NCI-H748 (cell line): ENCODE measurements around the gene TNFSF15.

Source experiments
- DNase-seq: peaks from one replicate; lab custom pipeline; 2025; ENCODE audit not compliant: unreplicated experiment; lab: John Stamatoyannopoulos, UW

The TNFSF15 gene

GRCh38 chr9:114825126-114825795 lies 19.4 kb upstream of the TNFSF15 start:
- DNase-seq: no peak

GRCh38 chr9:114824110-114824509 lies 18.3 kb upstream of the TNFSF15 start:
- no peak for DNase-seq

- no peak for DNase-seq
These were observed 17.6 kb upstream of the TNFSF15 start for GRCh38 chr9:114823441-114823840.

DNA sequence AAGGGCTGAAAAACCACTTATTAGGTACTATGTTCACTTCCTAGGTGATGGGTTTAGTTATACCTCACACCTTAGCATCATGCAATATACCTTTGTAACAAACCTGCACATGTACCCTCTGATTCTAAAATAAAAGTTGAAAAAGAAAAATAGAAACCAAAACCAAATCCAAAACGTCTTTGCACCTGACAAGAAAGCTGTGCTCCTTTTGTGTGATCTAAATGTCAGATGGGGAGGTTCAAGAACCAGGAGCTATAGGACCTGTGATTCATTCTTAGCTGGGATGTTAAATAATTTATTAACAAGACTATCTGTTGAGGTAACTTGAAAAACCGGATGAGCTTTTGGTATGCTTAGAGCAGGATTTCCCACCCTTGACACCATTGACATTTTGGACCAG lies 16.9 kb upstream of the TNFSF15 start:
- DNase-seq: no peak

- no peak for DNase-seq
These were observed 15.1 kb upstream of the TNFSF15 start for GRCh38 chr9:114820776-114821501.

DNA sequence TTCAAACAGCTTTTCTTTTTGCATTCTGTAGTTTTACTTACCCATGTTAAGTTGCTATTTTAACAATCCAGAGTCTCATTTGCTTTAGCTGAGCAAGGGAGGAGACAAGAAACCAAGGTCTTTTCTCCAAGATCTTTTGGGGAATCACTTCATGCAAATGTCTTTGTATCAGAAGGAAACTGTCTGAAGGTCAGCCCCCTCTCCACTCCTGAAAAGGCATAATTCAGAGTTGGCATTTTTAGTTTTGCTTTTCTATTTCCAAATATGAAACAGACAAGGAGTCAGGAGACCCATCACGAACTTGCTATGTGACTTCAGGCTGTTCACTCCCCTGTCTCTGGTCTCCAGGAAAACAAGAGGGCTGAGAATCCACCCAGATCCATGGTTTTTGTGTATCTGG lies 12.3 kb upstream of the TNFSF15 start:
- DNase-seq: no peak

DNA sequence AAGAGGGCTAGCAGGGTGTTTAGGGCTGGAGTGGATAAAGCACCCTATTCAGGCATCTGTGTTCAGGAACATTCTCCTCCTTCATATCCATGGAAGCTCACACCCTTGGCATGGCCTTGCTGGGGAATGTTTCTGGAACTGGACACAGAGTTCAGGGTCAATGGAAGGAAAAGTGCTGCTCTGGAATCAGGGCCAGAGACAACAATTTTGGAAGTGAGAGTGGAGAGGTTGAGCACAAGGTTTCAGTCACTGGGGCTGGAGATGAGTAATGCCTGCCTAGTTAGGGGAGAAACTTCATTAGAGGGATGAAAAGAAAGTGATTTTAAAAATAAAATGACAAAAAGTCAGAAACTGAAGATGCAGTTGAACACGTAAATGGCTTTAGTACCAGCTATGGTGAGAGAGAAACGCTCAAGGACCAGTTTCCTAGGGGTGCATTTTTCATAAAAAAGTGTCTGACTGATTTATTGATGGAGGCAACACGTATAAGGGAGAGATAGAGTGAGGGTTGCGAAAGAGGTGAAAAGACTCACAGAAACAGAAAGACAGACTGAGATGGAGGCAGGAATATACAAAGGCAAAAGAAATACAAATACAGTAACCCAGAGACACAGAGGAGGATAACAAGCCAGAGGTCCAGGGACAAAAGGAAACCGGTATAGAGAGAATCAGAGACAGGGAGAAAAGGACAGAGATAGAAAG lies 8.0 kb upstream of the TNFSF15 start:
- no peak for DNase-seq

GRCh38 chr9:114811966-114812636 lies 6.3 kb upstream of the TNFSF15 start:
- no peak for DNase-seq

DNA sequence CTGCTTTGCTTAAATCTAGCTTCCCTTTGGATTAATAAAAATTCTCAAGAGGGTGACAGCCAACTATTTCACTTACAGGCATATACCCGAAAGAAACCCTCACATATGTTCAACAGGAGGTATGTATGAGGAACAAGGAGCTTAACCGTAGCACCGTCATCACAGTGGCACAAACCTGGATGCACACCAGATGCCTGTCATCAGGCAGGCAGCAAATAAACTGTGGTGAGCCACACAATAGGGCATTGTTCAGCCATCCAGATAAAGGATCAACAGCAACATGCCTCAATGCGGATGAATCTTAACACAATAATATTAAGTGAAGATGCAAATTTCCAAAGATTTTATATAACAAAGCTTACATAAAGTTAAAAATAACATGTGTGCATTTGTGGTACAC lies 5.5 kb upstream of the TNFSF15 start:
- DNase-seq: no peak

- no peak for DNase-seq
These were observed 4.8 kb upstream of the TNFSF15 start for GRCh38 chr9:114810614-114811013.

- no peak for DNase-seq
These were observed 674 bp upstream of the TNFSF15 start for GRCh38 chr9:114806526-114806900.

DNA sequence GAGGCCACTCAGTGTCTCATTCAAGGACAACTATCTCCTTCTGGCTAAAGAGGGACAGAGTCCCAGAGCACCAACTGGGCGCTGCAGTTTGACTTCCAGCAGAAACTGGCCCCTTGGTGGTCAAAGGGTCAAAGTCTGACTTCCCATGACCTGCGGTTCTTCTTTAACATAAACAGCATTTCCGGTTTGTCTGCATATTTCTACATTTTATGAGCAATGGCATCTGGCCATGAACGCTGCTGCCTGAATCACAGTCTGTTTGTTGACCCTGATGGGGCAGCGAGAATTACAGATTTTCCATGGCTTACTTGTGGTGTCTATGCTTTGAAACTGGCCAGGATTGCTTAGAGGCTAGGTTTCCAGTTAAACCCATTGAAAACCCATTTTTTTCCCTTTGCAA lies 1.3 kb downstream of the TNFSF15 start:
- no peak for DNase-seq

DNA sequence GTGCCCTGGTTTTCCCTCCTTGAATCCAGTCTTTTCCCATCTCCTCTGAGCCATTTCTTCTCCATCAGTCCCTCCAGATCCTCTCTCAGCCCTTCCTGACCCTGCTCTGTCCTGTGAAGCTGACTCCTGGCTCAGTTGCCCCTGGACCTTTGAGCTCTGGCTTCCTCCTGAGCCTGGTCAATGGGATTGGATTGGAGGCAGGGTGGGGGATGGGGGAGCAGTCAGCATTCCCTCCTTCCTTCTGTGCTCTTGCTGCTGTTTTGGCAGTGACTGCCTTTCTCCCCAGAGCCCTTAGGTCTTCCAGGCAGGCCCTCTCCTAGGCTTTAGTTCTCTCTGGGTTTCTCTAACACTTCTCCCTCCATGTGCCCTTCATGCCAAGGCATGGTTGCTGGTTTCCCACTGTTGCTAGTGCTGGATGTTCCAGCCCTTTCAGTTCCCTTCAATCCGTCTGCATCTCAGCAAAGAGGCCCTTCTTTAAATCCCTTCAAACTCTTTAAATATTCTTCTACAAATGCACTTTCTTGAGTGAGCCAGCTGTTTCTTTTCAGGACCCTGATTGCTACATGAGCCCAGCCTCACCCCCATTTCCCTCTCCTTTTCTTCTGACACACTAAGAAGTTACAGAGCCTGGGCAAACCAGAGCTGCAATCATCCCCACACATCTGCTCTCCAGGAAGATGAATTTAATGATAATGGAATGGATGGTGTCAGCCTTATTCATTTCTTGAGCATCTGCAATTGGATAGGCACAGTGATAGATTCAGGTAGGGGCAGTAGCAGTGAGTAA lies 2.2 kb downstream of the TNFSF15 start:
- DNase-seq: no peak

- DNase-seq: no peak
These were observed 5.9 kb downstream of the TNFSF15 start for GRCh38 chr9:114799925-114800324.

DNA sequence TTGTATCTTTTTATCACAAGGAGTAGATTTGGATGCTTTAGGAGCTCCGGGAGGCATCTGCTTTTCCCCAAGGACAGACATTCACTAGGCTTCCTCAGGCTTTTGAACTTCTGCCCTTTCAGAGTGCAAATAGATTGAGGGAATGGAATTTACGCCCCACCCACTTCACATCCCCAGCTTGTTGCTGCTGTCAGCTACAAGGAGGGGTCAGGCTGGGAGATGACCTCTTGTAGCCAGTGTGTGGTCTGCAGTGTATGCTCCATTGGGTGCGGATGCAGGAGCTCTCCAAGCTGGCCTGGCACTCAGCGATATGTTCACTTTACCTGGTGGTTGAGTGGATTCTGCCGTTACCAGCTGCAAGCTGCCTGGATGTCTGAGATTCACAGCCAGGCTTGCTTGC lies 6.4 kb downstream of the TNFSF15 start:
- peak; percentile 17 for DNase-seq

GRCh38 chr9:114798780-114799427 lies 6.9 kb downstream of the TNFSF15 start:
- peak; percentile 48 for DNase-seq

DNA sequence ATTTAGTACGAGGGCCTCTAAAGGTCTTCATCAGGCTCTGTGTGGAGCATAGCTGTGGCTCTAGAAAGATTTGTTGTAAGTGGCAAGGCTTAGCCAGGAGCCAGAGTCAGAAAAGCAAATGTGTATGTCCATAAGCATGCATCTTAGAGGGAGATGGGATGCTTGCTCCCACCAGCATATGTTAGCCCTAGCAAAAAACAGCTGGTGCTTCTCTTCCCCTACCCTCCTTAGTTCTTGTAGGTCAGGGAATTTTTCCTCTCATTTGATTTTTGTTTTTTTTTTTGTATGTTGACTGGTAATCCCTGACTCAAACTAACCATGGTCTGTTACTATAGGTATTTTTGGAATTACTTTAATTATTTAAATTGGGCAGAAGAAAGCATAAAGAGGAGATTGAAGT lies 7.7 kb downstream of the TNFSF15 start:
- DNase-seq: no peak

DNA sequence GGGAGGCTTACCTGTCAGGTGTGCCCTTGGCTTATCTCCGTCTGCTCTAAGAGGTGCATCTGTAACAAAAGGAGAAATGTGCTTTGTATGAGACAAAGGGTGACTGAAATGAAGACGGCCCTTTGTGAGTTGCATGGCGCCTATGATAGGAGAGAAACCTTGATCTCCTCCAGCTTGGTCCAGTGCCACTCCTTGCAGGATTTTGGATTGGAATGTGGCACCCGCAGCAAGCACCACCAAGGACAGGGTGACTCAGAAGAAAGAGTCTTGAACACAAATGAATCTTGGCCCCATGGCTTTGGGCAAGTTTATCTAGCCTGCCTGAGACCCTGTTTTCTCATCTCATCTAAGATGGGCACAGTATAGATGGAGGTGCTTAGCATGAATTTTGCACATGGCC lies 13.4 kb downstream of the TNFSF15 start:
- DNase-seq: no peak

DNA sequence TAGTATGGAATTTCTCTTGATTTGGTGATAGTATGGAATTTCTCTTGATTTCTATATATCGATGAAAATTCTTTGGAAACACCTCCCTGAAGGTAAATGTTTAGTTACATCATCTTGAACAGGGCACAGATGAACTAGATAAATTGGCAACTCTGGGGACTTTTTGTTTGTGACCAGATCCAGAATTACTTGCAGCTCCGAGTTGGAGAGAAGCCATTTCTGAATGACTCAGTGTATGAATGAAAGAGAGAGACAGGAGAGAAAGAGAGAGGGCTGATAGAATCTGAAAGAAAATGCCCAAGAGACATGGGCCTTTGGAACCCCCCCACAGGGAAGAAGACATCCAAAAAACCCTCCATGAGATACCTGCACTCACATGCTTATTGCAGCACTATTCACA lies 14.1 kb downstream of the TNFSF15 start:
- DNase-seq: no peak

- no peak for DNase-seq
These were observed 14.5 kb downstream of the TNFSF15 start for GRCh38 chr9:114791312-114791711.
